Fibroblast of lung (primary cell): ENCODE results near the gene SPINK6. TPM values are rescaled to one million over a fixed set of nuclear protein-coding genes. Genes with fewer than 3 reads are reported as not detected.

Source experiments
- DNase-seq, 2 donors: peaks; one replicate each; pipeline versions ENCODE4 v3.0.0 to v3.0.0-alpha.2; 2010; ENCODE audit warnings: low read depth in 2 of 2
- H2AFZ ChIP-seq: 2 replicates; pipeline ENCODE4 v1.5.1; 2012; ENCODE audit warnings: low read length, control low read depth, inconsistent platforms
- H3K27ac ChIP-seq: 2 replicates; pipeline ENCODE4 v1.5.1; 2011; ENCODE audit warnings: low read length, control low read depth; ENCODE audit not compliant: insufficient read depth
- H3K27me3 ChIP-seq: 2 replicates; pipeline ENCODE4 v1.5.1; 2011; ENCODE audit warnings: mild to moderate bottlenecking, low read length; ENCODE audit not compliant: control insufficient read depth, insufficient read depth
- H3K36me3 ChIP-seq: 2 replicates; pipeline ENCODE4 v1.5.1; 2011; ENCODE audit warnings: low read length; ENCODE audit not compliant: control insufficient read depth, insufficient read depth
- H3K4me1 ChIP-seq: 2 replicates; pipeline ENCODE4 v1.5.1; 2011; ENCODE audit warnings: low read length; ENCODE audit not compliant: control insufficient read depth, insufficient read depth; ENCODE audit errors: extremely low read depth
- H3K4me2 ChIP-seq: 2 replicates; pipeline ENCODE4 v1.5.1; 2011; ENCODE audit warnings: low read length, control low read depth; ENCODE audit not compliant: insufficient read depth; ENCODE audit errors: extremely low read depth
- H3K4me3 ChIP-seq, 4 experiments: fragments of 200-600 bp in 1 of 4; sonication (generic) in 1 of 4; replicated peaks in 1 of 4; 2 replicates each; pipeline ENCODE4 v1.5.1; 2011 to 2016; ENCODE audit warnings: low read length in 4 of 4, low read depth in 3 of 4, mild to moderate bottlenecking in 3 of 4, control low read depth in 2 of 4, inconsistent platforms in 1 of 4, mixed read lengths in 1 of 4; ENCODE audit not compliant: insufficient read depth in 1 of 4; ENCODE audit errors: control extremely low read depth in 1 of 4
- H3K79me2 ChIP-seq: 2 replicates; pipeline ENCODE4 v1.5.1; 2012; ENCODE audit warnings: mild to moderate bottlenecking, low read length, inconsistent platforms; ENCODE audit not compliant: control insufficient read depth, insufficient read depth
- H3K9ac ChIP-seq: 2 replicates; pipeline ENCODE4 v1.5.1; 2011; ENCODE audit warnings: mild to moderate bottlenecking, low read length, control low read depth; ENCODE audit not compliant: insufficient read depth
- H3K9me3 ChIP-seq: 2 replicates; pipeline ENCODE4 v1.5.1; 2012; ENCODE audit warnings: low read depth, low read length; ENCODE audit not compliant: control insufficient read depth, insufficient read depth
- H4K20me1 ChIP-seq: 2 replicates; pipeline ENCODE4 v1.5.1; 2011; ENCODE audit warnings: low read length; ENCODE audit not compliant: control insufficient read depth, insufficient read depth; ENCODE audit errors: extremely low read depth
- CTCF ChIP-seq, 2 donors: IDR thresholded peaks in 1 of 2; conservative IDR thresholded peaks in 1 of 2; 1 replicate in 1 of 2; 2 replicates in 1 of 2; pipeline ENCODE4 v1.5.1; 2011 to 2012; ENCODE audit warnings: low read length in 2 of 2, control low read depth in 1 of 2, inconsistent platforms in 1 of 2, low read depth in 1 of 2, mild to moderate bottlenecking in 1 of 2
- EZH2 ChIP-seq: IDR thresholded peaks from 2 replicates; pipeline ENCODE4 v1.5.1; 2012; ENCODE audit warnings: low read length, control low read depth, mild to moderate bottlenecking; ENCODE audit errors: missing control alignments
- polyA plus RNA-seq, 2 donors: library from polyadenylated mRNA; depleted of rRNA in 1 of 2; stranded (reverse) in 1 of 2; unstranded in 1 of 2; fragments of >200 nt; gene quantifications; 2 replicates each; pipeline ENCODE4 v1.2.1, GENCODE V29; 2011 to 2012; ENCODE audit warnings: missing spikeins in 1 of 2
- total RNA-seq: library from RNA; depleted of rRNA; stranded (reverse); fragments of >200 nt; gene quantifications from 2 replicates; pipeline ENCODE4 v1.2.1, GENCODE V29; 2014

The SPINK6 gene
- total and polyA plus RNA-seq, 2 donors (not counting 1 experiment from before 2014, with no cell fraction given): not detected

GRCh38 chr5:148193202-148193601 lies 9.6 kb upstream of the SPINK6 start:
- DNase-seq: no peak
- Histone ChIP-seq H3K9me3 (no peaks in the 10 kb centered on the region), H3K79me2 (no peaks in the 10 kb centered on the region), H2AFZ (no peak overlapping the region), H3K9ac (no peak overlapping the region), H4K20me1 (no peaks in the 10 kb centered on the region), H3K36me3 (no peaks in the 10 kb centered on the region), H3K4me3 (no peak overlapping the region), H3K27me3 (no peaks in the 10 kb centered on the region), H3K4me1 (no peaks in the 10 kb centered on the region), H3K27ac (no peak overlapping the region), H3K4me2 (no peak overlapping the region)
- TF ChIP-seq CTCF (conservative IDR thresholded peaks at IDR 0.05 in 1 of 2, IDR thresholded peaks at IDR 0.05 in 1 of 2; ENCODE audit: low read depth in 1 of 2, low read length in 2 of 2): no peak
- TF ChIP-seq EZH2: no peak

- Histone ChIP-seq H3K4me3 (no peak overlapping the region), H3K36me3 (no peaks in the 10 kb centered on the region), H3K27me3 (no peaks in the 10 kb centered on the region), H3K27ac (no peak overlapping the region), H3K4me2 (no peak overlapping the region), H4K20me1 (no peaks in the 10 kb centered on the region), H2AFZ (no peak overlapping the region), H3K79me2 (no peaks in the 10 kb centered on the region), H3K9me3 (no peaks in the 10 kb centered on the region), H3K9ac (no peak overlapping the region), H3K4me1 (no peaks in the 10 kb centered on the region)
- no peak for DNase-seq
- TF ChIP-seq EZH2 (no peak), CTCF (conservative IDR thresholded peaks at IDR 0.05 in 1 of 2, IDR thresholded peaks at IDR 0.05 in 1 of 2; ENCODE audit: low read depth in 1 of 2, low read length in 2 of 2) (no peak)
Observed at GRCh38 chr5:148201151-148201550, 1.7 kb upstream of the SPINK6 start.

GRCh38 chr5:148205044-148205806 lies 2.4 kb downstream of the SPINK6 start:
- no peak for DNase-seq

More at GRCh38 chr5:148205044-148205806, 2.4 kb downstream of the SPINK6 start:
- Histone ChIP-seq H3K4me3 (no peak overlapping the region), H3K27ac (no peak overlapping the region), H3K4me1 (no peaks in the 10 kb centered on the region), H3K27me3 (no peaks in the 10 kb centered on the region), H3K36me3 (no peaks in the 10 kb centered on the region), H4K20me1 (no peaks in the 10 kb centered on the region), H3K9ac (no peak overlapping the region), H2AFZ (no peak overlapping the region), H3K4me2 (no peak overlapping the region), H3K79me2 (no peaks in the 10 kb centered on the region), H3K9me3 (no peaks in the 10 kb centered on the region)
- TF ChIP-seq EZH2 (no peak), CTCF (conservative IDR thresholded peaks at IDR 0.05 in 1 of 2, IDR thresholded peaks at IDR 0.05 in 1 of 2; ENCODE audit: low read depth in 1 of 2, low read length in 2 of 2) (no peak)
